ENCODE data around the gene MLH1. TPM values are rescaled to one million over a fixed set of nuclear protein-coding genes. Genes with fewer than 3 reads are reported as not detected.

The MLH1 gene
- total and polyA plus RNA-seq, 11 donors, result 26.0 to 58.4 (median 50.3) TPM

- intact Hi-C loops (cut with DNase I), result no loop called here
- no peak overlapping the region for H3K4me3 ChIP-seq
Measured at GRCh38 chr3:37028329-37028728, 35.0 kb downstream of the MLH1 start.

GRCh38 chr3:37029111-37029510 is 35.8 kb downstream of the MLH1 start:
- ATAC-seq (peak; percentile 72 to 81 (median 75)), DNase-seq (peak in 3 of 5 donors; percentile 23 to 65 (median 56))
- peaks cover 0 to 85% (median 57%) of the 10 kb centered on the region in 9 donors for H3K36me3 ChIP-seq
- no peaks in the 10 kb centered on the region for H3K27me3 ChIP-seq
- intact Hi-C loops (cut with DNase I), result no loop called here
- no peak overlapping the region for H3K4me3 ChIP-seq
- H3K27ac ChIP-seq, result peak overlapping the region; percentile 27 to 87 (median 71)
- no peak for TF ChIP-seq POLR2A (IDR thresholded peaks at IDR 0.05)
- TF ChIP-seq, protein P1, sequence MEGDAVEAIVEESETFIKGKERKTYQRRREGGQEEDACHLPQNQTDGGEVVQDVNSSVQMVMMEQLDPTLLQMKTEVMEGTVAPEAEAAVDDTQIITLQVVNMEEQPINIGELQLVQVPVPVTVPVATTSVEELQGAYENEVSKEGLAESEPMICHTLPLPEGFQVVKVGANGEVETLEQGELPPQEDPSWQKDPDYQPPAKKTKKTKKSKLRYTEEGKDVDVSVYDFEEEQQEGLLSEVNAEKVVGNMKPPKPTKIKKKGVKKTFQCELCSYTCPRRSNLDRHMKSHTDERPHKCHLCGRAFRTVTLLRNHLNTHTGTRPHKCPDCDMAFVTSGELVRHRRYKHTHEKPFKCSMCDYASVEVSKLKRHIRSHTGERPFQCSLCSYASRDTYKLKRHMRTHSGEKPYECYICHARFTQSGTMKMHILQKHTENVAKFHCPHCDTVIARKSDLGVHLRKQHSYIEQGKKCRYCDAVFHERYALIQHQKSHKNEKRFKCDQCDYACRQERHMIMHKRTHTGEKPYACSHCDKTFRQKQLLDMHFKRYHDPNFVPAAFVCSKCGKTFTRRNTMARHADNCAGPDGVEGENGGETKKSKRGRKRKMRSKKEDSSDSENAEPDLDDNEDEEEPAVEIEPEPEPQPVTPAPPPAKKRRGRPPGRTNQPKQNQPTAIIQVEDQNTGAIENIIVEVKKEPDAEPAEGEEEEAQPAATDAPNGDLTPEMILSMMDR (IDR thresholded peaks at IDR 0.05), result no peak
- H3K9me3 ChIP-seq, result peaks cover 0 to 9% (median 0%) of the 10 kb centered on the region in 12 donors
- WGBS, 4 donors, result 87 to 95% (median 89%) methylated on average over 1 of the region's 1 CpG
- H3K4me1 ChIP-seq, result peaks cover 0 to 74% (median 55%) of the 10 kb centered on the region in 12 donors

More at GRCh38 chr3:37028329-37028728, 35.0 kb downstream of the MLH1 start:
- H3K9me3 ChIP-seq, result peaks cover 0 to 9% (median 0%) of the 10 kb centered on the region in 12 donors
- peaks cover 0 to 78% (median 55%) of the 10 kb centered on the region in 12 donors for H3K4me1 ChIP-seq
- DNase-seq (peak in 4 of 5 donors; percentile 67 to 92 (median 80)), ATAC-seq (peak; percentile 68 to 87 (median 80))
- TF ChIP-seq, protein P1 (IDR thresholded peaks at IDR 0.05), result no peak
- no peak for TF ChIP-seq POLR2A (IDR thresholded peaks at IDR 0.05)
- WGBS, 4 donors, result 8 to 36% (median 18%) methylated on average over 1 of the region's 1 CpG
- H3K27me3 ChIP-seq, result no peaks in the 10 kb centered on the region
- H3K36me3 ChIP-seq, result peaks cover 0 to 85% (median 57%) of the 10 kb centered on the region in 9 donors
- H3K27ac ChIP-seq, result peak overlapping the region; percentile 27 to 87 (median 71)

DNA sequence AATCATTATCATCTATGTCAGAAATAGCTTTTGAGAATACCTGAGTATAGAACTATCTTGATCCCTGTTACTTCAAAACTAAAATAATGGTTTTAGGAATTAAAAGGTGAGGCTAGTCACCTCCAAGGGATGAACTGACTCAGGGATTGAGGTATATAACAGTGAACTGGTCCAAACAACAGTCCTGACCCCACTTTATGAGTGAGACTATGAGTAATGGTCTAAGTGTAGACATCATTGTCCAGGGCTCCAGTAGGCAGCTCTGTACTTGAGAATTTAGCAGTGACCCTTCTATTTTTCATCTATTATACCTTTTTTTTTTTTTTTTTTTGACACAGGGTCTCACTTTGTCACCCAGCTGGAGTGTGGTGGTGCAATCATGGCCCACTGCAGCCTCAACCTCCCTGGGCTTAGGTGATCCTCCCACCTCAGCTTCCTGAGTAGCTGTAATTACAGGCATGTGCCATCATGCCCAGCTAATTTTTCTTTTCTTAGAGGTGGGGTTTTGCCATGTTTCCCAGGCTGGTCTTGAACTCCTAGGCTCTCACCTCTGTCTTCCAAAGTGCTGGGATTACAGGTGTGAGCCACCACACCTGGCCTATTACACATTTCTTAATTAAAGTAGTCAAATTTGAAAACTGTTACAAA is 36.3 kb downstream of the MLH1 start:
- intact Hi-C loops (cut with DNase I), result no loop called here
- no peak for TF ChIP-seq POLR2A (IDR thresholded peaks at IDR 0.05)
- TF ChIP-seq, protein P1 (IDR thresholded peaks at IDR 0.05), result no peak
- Histone ChIP-seq H3K27ac (peak overlapping the region; percentile 27 to 87 (median 71)), H3K36me3 (peaks cover 0 to 88% (median 59%) of the 10 kb centered on the region in 9 donors), H3K4me3 (no peak overlapping the region), H3K4me1 (peaks cover 0 to 73% (median 52%) of the 10 kb centered on the region in 12 donors), H3K9me3 (peaks cover 0 to 5% (median 0%) of the 10 kb centered on the region in 12 donors), H3K27me3 (no peaks in the 10 kb centered on the region)
- DNase-seq, result no peak
- ATAC-seq, result no peak

GRCh38 chr3:37030588-37030987 is 37.3 kb downstream of the MLH1 start:
- intact Hi-C loops (cut with DNase I), result no loop called here
- peaks cover 0 to 4% (median 0%) of the 10 kb centered on the region in 12 donors for H3K9me3 ChIP-seq
- peaks cover 0 to 92% (median 64%) of the 10 kb centered on the region in 9 donors for H3K36me3 ChIP-seq
- DNase-seq (peak in 1 of 5 donors; percentile 47), ATAC-seq (peak in 1 of 4 donors; percentile 51)
- no peak for TF ChIP-seq POLR2A (IDR thresholded peaks at IDR 0.05)
- TF ChIP-seq, protein P1 (IDR thresholded peaks at IDR 0.05), result no peak
- no peak overlapping the region for H3K4me3 ChIP-seq
- peaks cover 0 to 71% (median 45%) of the 10 kb centered on the region in 12 donors for H3K4me1 ChIP-seq
- H3K27me3 ChIP-seq, result no peaks in the 10 kb centered on the region
- H3K27ac ChIP-seq, result peak overlapping the region; percentile 27 to 87 (median 71)
- WGBS, 4 donors, result 31 to 54% (median 36%) methylated on average over 3 of the region's 3 CpGs

Measured in heart left ventricle (tissue), 16 donors.